DMS 273 (cell line): ENCODE data around the gene ELANE.

Source experiments
- DNase-seq: peaks from one replicate; lab custom pipeline; 2025; ENCODE audit not compliant: unreplicated experiment; lab: John Stamatoyannopoulos, UW

ELANE gene

GRCh38 chr19:861141-861755 is 9.1 kb downstream of the ELANE start:
- no peak for DNase-seq

- peak; percentile 78 for DNase-seq
Observed at GRCh38 chr19:861756-862580, 9.9 kb downstream of the ELANE start.

- DNase-seq: peak; percentile 71
Observed at GRCh38 chr19:862581-863314, 10.6 kb downstream of the ELANE start.

GRCh38 chr19:863315-863620 is 11.2 kb downstream of the ELANE start:
- no peak for DNase-seq

- DNase-seq: no peak
Observed at GRCh38 chr19:866769-867300, 14.7 kb downstream of the ELANE start.

GRCh38 chr19:867301-867793 is 15.2 kb downstream of the ELANE start:
- no peak for DNase-seq

- DNase-seq: no peak
Observed at GRCh38 chr19:867855-868457, 15.9 kb downstream of the ELANE start.

GRCh38 chr19:868458-869244 is 16.5 kb downstream of the ELANE start:
- DNase-seq: no peak

- DNase-seq: peak; percentile 41
Observed at GRCh38 chr19:869245-870177, 17.4 kb downstream of the ELANE start.

- no peak for DNase-seq
Observed at GRCh38 chr19:870314-870713, 18.2 kb downstream of the ELANE start.

GRCh38 chr19:870963-871401 is 18.9 kb downstream of the ELANE start:
- peak; percentile 96 for DNase-seq

GRCh38 chr19:871446-872265 is 19.6 kb downstream of the ELANE start:
- DNase-seq: no peak

- DNase-seq: peak; percentile 64
Observed at GRCh38 chr19:872266-872951, 20.3 kb downstream of the ELANE start.

GRCh38 chr19:873084-873483 is 21.0 kb downstream of the ELANE start:
- peak; percentile 36 for DNase-seq

- no peak for DNase-seq
Observed at GRCh38 chr19:873561-874041, 21.5 kb downstream of the ELANE start.

GRCh38 chr19:875265-875879 is 23.3 kb downstream of the ELANE start:
- DNase-seq: no peak

- DNase-seq: peak; percentile 38
Observed at GRCh38 chr19:876089-876488, 24.0 kb downstream of the ELANE start.
